Choroid plexus epithelial cell (primary cell): ENCODE results near the gene UIMC1.

Source experiments
- DNase-seq: peaks from one replicate; pipeline ENCODE4 v3.0.0-alpha.2; 2010; ENCODE audit warnings: low read depth
- H3K4me3 ChIP-seq: 2 replicates; pipeline ENCODE4 v1.5.1; 2011; ENCODE audit warnings: low read depth, mild to moderate bottlenecking, control low read depth, low read length, moderate library complexity
- TF ChIP-seq, protein P1 (sequence below): conservative IDR thresholded peaks from 2 replicates; pipeline ENCODE4 v1.5.1; 2011; ENCODE audit warnings: low read depth, mild to moderate bottlenecking, control low read depth, inconsistent platforms, low read length, moderate library complexity

The UIMC1 gene

DNA sequence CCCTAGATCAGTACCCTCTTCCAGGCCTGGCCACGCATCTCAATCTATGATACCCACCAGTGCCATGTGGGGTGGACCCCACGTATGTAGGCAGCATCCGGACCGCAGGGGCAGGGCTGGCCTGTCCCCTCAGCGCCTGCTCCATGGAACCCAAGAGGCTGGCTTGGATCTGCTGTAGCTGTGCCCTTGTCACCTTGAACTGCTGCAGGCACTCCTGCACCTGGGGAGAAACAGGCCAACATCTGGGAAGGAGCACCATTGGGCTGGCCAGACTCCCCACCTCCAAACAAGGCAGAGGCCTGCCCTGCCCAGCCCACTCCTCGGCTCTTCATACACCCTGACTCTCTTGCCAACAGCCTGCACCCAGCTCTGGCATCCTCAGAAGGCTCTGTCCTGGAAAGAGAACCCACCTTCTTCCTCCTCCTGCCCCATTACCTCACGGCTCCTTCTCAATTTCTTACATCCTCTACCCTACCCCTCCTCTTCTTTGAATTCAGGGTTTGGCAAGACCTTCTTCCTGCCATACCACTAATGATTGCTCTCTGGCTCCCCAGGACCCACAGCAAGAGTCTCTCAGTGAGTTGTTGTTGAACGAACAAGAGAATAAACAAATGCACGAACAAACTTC, 115.1 kb downstream of the UIMC1 start:
- no peak overlapping the region for H3K4me3 ChIP-seq
- TF ChIP-seq, protein P1, sequence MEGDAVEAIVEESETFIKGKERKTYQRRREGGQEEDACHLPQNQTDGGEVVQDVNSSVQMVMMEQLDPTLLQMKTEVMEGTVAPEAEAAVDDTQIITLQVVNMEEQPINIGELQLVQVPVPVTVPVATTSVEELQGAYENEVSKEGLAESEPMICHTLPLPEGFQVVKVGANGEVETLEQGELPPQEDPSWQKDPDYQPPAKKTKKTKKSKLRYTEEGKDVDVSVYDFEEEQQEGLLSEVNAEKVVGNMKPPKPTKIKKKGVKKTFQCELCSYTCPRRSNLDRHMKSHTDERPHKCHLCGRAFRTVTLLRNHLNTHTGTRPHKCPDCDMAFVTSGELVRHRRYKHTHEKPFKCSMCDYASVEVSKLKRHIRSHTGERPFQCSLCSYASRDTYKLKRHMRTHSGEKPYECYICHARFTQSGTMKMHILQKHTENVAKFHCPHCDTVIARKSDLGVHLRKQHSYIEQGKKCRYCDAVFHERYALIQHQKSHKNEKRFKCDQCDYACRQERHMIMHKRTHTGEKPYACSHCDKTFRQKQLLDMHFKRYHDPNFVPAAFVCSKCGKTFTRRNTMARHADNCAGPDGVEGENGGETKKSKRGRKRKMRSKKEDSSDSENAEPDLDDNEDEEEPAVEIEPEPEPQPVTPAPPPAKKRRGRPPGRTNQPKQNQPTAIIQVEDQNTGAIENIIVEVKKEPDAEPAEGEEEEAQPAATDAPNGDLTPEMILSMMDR, result no peak
- no peak for DNase-seq

DNA sequence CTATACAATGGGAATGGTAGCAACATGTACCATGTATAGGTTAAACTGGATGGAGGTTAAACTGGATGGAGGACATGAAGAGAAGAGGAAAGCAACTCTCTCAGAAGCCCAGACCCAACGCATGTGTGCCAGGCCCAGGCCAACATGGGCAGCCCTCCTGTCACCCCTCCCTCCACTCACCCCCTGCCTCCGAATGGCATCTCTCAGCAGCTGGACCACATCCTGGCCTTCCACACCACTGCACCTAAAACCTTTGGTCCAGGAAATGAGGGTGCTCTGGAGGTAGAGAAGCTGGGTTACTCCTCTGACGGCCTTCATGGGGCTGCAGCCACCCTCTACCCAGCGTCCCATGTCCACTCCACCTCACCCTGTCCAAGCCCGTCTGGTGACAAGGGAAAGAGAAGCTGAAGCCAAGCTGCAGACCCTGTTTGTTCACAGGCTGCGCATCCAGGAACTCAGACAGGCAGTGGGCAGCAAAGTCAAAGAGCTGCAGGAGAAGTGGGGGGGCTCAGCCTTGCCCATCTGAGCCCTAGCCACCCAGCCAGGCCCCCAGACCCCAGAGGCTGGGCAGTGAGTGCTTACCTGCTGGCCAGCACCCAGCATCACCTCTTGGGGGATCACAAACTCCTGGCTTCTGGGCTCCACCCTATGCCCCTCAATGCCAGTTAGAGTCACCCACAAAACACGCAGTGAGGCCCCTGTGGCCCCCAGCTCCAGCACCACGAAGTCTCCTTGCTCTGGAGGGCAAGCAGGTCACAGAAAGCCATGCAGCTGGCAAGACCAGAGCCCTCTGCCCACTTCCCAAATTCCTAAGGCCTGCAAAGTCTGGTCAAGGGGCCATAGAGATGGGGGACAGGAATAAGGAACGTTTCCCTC, 115.9 kb downstream of the UIMC1 start:
- TF ChIP-seq, protein P1, result no peak
- DNase-seq, result no peak
- H3K4me3 ChIP-seq, result no peak overlapping the region

DNA sequence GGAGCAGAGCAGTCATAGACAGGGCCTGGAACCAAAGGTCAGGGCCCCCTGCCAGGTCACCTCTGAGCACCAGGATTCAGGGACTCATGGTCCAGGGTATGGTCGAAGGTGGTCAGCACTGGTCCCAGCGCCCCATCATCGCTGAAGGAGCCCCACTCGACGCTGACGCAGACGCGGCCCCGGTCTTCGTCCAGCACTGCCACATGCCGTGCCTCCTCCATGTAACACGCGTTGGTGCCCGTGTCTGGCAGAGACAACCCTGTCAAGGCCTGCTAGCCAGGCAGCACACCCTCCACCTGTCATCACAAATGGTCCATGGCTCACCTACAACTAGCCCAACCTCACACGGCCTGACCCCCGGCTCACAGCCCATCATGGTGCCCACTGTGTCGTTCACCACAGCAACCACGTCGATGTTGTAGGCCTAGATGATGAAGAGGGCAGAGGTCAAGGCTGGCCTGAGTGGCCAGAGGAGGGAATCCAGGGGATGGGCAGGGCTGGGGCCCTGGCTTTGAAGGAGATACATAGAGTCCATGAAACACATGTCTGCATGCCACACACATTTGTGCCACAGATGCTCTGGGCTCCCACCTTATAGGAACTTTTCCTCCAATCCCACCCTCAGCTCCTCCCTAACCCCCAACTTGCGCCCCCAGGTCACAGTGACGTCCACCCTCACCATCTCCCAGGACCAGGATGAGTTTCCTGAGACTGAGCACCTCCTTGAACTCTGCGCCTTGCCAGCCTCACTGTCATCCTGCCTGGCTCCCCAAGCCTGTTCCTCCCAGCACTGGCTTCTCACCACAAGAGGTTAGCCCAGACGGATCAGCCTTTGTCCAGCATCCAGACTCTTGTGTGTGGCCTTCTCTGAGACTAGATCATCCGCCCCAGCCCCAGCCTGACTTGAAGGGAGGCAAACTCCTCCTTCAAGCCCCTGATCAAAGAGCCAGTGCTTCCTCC, 117.0 kb downstream of the UIMC1 start:
- TF ChIP-seq, protein P1, result no peak
- no peak for DNase-seq
- no peak overlapping the region for H3K4me3 ChIP-seq

DNA sequence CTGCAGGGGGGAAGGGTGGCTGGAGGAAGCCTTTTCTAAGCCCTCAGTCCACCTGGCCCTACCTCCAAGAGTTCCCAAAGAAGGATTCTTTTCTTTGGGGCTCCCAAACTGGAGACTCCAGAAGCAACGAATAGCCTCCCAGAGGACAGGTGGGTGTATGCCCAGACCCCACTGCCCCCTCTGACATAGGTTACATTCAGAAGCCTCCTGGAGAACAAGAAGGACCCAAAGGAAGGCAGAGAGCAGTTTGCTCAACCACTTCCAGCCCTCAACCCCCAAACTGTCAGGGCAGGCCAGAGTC, 117.8 kb downstream of the UIMC1 start:
- no peak overlapping the region for H3K4me3 ChIP-seq
- TF ChIP-seq, protein P1, result no peak
- no peak for DNase-seq

DNA sequence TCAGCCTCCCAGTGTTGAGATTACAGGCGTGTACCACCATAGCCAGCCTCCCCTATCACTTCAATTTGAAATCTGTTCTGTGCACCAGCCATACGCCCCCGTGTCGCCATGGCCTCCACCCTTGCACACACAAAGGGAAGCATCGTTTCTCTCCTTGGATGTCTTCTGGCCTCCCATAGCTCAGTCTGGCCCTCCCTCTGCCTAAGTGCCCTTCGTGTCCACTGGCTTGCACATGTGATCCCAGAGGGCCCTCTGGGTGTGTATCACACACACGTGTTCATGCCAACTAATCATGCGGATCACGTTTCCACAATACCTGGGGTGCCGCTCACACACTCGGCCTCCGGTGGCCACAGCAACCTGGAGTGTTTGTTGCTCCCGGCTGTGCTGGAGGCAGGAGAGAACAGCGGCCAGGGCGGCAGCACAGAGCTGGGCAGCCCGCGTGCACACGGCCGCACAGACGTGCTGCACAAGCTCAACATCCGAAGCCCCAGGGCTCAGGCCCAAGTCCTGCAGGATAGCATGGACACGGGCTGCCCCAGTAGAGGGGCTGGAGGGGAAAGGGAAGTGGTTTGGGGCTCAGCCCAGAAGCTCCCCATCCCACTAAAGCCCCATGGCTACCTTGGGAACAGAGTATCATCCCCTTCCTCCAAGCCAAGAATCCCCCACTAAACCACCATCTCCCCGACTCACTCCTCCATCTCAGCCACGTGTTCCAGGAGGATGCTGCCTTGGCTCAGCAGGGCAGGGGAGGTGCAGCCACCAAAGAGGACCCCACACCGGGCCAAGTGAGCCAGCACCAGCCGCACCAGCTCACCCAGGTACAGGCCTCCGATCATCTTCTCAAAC, 118.3 kb downstream of the UIMC1 start:
- TF ChIP-seq, protein P1, result no peak

DNA sequence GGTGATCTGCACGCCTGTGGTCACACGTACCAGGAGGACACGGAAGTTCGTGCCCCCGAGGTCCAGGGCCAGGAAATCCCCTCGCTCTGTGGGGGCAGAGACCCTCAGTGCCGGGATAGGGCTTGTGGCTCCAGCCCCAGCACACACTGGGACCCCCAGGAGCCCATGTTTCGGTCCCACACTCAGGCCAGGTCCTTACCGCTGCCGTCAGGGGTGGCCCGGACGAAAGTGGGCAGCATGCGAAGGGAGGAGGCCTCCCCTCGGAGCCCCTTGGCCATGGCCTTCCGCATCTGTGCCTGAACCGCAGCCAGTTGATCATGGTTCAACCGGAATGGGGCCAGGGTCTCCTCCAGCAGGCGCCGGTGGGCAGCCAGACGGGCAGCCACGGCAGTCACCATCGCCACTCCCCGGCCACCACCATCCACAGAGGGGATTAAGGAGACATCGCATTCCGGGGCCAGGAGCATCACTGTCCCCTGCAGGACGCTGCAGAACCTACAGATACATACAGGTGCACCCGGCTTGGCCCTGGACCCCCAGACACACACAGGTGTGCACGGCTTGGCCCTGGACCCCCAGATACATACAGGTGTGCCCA, 119.2 kb downstream of the UIMC1 start:
- TF ChIP-seq, protein P1, result no peak
- DNase-seq, result no peak
- no peak overlapping the region for H3K4me3 ChIP-seq

More for the DNA sequence above, 118.3 kb downstream of the UIMC1 start:
- no peak for DNase-seq
- no peak overlapping the region for H3K4me3 ChIP-seq
